GM19043 (cell line): ENCODE results near the gene OXER1.

Source experiments
- ATAC-seq: cut with Tn5 transposase; IDR thresholded peaks from one replicate; pipeline ENCODE4 v1.9.1; 2021; ENCODE audit warnings: low read depth; ENCODE audit not compliant: unreplicated experiment

OXER1 gene

GRCh38 chr2:42794271-42795046 lies 30.5 kb upstream of the OXER1 start:
- no peak for ATAC-seq

DNA sequence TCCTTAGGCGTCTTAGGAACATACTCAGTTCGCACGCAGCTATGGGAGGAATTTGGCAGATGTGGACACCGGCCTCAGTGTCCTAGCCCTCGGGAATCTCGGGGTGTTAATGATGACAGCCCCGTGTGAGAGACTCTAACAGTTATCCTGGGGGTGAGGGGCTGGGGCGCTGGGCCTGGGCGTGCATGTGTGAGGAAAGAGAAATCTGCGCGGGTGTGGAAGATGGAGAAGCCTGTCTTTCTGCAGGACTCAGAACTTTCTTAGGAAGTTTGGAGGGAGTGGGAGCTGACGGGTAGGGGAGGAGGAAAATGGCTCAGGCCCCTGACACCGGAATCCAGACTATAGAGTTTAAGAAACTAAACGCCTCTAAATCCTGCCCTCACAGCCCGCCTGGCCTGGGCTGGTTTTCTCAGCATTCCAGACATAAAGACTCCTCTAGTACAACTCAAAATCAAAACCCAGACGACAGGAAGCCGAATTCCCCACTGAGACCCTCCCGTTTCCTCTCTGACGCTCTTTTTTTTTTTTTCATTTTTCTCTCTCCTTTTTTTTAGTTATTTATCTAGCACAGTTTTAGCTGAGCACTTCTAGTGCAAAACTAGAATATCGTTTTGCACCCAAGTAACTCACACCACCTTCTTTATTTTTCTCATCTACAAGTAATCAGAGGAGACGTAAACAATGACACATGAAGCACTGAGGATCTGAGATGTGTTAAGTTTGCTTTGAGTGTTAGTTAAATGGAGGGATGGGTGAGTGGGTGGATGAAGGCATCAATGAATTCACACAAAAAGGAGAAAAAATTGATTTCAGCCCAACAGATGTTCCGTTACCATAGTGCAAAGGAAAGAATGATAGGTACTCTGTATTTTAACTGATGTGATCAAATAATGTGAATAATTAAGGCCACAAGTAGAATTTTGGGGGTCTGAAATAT lies 29.7 kb upstream of the OXER1 start:
- no peak for ATAC-seq

DNA sequence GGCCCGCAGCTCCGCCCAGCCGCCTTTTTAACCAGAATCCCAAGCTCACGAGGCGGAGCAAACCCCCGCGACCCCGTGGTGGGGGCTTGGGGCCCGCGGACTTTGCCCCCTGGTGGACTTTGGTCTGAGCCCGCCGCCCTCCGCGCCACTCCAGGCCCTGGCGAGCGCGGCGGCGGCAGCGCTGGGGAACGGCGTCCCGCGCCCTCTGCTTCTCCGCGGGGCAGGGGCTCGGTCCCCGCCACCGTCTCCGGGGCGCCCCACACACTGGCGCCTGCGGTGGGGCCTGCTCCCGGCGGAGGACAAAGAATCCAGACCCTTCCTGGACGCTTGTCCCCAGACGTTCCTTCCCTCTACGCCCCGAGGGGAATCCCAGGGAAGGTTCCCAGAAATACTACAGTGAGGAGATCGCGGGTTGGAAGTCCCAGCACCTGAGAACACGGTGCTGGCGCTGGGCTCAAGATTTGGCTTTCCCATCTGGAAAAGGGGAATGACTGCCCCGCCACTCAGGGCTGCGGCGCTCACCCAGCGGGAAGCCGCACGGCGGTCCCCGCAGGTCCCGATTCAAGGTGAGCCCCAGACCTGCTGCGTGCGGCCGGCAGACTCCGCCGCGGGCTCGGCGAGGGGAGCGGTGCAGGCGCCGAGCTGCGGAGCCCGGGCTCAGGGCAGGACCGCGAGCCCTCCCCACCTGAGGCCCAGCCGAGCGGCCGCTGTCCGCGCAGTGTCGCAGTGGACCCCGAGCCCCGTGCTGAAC lies 28.8 kb upstream of the OXER1 start, which contains the start of gene HAAO:
Gene HAAO (minus strand): TSS at position 1 of the 751 bp plus-strand sequence. CDS start 47 bp downstream, outside the sequence.
- no peak for ATAC-seq

GRCh38 chr2:42792087-42792582 lies 28.2 kb upstream of the OXER1 start:
- no peak for ATAC-seq

DNA sequence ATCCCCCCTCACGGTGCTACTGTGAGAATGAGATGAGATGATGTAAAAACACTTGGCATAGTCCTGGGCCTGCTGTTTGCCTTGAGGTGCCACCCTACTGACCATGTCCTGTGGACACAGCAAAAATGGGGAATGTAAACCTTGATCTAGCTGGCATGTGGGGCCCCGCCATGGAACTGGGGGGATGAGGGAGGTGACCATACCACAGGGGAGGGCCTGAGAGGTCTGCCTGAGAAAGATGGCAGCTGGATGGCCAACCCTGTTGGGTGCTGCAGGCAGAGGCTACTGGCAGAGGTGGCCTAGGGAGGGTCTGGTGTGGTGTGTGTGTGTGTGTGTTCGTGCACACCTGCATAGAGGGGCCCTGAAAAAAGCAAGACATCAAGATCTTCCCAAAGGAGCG lies 27.7 kb upstream of the OXER1 start:
- ATAC-seq = no peak

GRCh38 chr2:42789751-42790150 lies 25.8 kb upstream of the OXER1 start:
- no peak for ATAC-seq

DNA sequence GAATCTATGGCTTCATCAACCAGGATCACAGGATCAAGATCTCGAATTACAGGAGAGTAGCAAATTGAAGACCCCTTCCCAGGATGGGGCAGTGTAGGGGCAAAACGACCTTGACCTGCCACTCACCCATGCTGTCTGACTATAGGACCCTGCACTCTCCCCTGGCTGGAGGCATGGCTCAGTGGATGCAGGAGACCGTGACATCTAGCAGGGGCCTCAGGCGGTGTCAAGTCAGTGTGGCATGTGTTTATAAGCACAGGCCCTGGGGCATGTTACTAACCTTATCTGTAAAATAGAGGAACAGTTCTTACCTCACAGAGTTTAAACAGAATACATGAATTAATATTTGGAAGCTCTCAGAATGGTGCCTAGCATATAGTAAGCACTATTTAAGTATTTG lies 24.9 kb upstream of the OXER1 start:
- no peak for ATAC-seq

DNA sequence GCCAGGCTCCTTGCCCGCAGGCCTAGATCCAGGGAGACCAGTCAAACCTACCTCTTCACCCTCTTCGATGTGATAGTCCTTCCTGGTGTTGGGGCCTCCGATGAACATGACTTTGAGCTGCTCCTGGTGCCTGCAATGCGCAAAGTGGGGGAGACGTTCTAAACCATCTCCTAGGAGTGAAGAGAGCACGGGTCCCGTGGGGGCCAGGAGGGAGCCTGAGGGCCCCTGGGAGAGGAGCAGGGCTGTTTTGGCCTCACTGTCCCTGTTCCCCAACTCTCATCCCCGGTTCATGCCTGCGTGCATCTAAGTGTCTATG lies 24.5 kb upstream of the OXER1 start:
- ATAC-seq = no peak

DNA sequence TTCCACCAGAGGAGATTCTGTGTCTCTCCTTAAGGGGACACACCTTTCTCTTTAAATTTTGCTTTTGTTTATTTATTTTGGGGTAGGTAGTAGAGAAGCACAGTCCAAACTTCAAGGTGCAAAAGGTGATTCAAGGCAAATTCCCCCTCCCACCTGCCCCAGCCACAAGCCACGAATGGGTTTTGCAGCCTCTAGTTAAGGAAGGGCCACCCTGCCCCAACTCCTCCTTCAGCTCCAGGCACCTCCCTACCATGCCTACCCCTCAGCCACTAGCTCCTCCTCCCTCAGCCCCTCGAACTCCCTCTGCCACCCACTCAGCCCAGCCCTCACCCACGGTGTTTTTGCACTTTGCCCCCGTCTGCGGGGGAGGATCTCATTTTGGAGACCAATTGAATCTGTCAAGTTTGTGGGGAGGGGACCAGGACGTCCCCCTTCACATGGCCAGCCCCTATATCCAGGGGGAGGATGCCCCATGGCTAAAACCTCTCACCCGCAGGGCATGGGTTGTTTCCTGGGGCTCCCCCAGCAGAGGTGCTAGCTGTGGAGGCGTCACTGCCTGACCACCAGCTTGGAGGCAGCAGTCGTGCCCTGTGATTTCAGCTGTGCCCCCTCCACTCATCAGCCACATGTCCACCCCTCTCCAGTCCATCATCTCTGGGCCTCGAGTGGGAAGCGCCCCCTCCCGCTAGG lies 24.0 kb upstream of the OXER1 start:
- no peak for ATAC-seq

- ATAC-seq = no peak
These were observed 23.5 kb upstream of the OXER1 start for GRCh38 chr2:42787424-42787787.

DNA sequence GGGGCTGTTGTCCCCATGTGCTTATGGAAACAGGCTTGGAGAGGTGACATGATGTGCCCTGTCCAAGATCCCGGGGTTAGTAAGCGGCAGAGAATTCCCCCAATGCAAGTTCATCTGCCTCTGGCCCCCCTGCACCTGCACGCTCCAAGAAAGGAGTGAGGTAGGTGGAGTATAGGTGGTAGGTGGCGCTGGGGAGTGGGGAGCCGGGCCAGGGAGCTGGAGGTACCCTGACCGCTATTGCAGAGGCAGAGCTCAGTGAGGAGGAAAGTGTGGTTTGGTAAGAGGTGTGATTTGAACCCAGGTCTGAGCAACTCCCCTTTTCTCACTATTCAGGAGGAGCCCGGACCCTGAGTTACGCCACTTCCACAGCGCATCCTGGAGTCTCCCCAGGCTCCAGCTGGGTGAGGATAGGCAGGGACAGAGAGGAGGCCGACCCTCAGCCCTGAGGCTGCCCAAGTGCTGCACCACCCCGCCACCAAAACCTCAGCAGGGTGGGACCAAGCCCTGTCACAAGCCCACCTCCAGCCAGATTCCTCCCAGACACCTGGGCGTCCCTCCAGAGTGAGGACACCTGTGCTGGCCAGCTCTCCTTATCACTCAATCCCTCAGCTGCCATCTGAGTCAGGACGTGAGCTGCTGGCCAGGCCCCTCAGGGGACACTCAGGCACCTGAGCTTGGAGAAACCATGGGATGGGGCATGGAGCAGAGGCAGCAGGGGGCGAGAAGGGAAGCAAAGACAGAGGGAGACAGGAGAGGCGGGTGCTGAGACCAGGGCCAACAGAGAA lies 22.8 kb upstream of the OXER1 start:
- ATAC-seq = no peak

DNA sequence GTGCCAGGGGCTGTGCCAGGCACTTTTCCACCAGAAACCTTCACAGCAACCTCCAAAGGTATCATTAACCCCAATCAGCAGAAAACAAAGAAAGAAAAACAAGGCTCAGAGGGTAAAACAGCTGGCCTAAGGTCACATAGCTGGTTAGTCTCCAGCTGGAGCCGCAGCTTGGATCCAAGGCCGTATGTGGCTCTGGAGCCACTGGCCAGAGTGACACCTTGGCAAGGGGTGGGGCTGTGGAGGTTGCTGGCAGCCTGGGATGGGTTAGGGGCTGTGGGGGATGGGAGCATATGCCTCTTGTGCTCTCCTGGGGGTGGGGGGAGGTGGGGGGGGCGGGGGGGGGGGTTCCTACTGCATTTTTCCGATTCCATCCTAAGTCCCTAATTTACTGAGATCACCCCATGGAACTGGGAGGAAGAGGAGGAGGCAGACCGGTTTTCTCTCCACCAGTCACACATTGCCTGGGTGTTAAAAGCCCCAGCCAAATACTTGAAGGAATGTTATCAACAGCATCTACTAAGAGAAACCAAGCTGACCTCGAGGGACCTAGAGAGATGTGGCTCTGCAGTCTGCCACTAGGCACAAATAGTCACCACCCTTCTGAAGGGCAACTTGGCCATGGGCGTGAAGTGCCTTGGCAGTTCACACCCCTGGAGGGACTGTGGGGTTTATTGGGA lies 20.4 kb upstream of the OXER1 start:
- ATAC-seq = no peak

DNA sequence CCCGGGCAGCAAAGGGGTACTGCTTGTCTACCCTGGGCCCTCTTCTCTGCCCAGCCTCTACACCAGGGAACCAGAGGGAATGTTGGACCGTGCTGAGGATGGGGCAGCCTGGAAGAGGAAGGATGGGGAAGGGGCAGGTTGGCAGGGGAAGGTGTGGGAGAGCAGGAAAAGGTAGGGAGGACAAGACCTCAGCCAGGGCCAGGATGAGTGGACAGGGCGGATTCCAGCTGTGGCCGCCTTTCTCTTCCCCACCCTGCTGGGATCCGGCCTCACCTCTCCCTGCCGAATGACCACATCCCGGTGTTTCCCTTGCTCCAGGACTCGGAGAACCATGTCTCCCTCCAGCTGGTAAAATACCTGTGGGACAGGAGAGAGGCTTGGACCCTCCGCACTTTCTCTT lies 19.6 kb upstream of the OXER1 start:
- ATAC-seq = no peak

DNA sequence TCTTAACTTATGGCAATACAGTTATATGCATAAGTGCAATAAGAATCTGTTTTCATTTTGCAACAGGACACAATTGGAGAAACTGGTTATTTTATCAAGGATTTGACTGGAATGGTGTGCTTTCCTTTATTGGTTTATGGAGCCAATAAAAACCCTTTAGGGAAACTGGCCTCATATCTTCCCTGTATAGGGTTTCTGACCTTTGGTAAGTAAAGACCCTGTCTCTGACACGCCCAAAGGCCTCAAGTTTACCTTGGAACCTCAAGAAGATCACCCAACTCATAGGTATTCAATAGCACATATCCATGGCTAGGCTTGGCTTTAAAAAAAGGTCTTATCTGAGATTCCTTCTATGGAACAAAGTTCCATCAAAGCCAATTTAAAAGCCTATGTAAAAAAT lies 17.2 kb upstream of the OXER1 start:
- ATAC-seq = no peak

- no peak for ATAC-seq
These were observed 14.2 kb upstream of the OXER1 start for GRCh38 chr2:42777883-42778805.

DNA sequence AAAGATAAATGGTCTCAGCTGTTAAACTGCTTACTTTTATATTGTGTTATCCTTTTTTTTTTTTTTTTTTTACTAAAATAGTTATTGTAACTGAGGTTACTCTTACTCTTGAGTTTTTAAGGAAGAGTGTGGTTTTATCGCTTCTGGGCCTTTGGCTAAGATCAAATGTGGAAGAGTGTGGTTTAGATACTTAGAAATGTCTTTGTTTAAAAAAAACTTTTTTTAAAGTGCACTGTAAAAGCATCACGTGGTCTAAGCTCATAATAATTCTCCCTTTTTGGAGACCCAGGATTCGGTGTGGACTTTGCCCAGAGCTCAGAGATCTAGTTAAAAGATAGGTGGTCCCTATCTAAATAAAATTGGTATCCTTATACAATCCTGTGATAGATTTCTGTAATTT lies 11.9 kb upstream of the OXER1 start:
- ATAC-seq = no peak

DNA sequence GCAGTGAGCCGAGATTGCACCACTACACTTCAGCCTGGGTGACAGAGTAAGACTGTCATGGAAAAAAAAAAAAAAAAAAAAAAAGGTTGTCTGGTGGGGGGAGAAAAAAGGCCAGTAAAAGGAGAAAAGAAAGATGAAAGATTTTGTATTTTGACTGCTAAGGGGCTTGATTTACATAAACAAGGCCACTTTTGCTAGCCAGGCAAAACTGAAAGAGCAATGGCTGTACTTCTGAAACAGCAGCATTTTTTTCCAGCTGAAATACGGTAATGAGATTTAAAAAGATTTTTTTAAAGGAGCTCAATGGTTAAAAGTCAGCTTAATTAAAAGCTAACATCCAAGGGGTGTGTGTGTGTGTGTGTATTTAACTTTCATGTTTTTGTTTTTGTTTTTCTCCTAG lies 11.3 kb upstream of the OXER1 start:
- ATAC-seq = peak; percentile 51

- no peak for ATAC-seq
These were observed 7.7 kb upstream of the OXER1 start for GRCh38 chr2:42771546-42772153.
